ENCODE data around the gene MYL5. TPM values are rescaled to one million over a fixed set of nuclear protein-coding genes. Genes with fewer than 3 reads are reported as not detected.
A peak's percentile ranks its signal among the peaks of the same experiment; 100 is the strongest.

MYL5 gene
- total and polyA plus RNA-seq, 2 of the 4 experiments (the other 2 are of a cell fraction): 9.1 to 16.0 TPM

- dilution Hi-C loops (cut with HindIII; ENCODE audit: low sequenced_read_pairs, unreplicated experiment) (no loop called here), intact Hi-C loops (cut with micrococcal nuclease) (loop anchor here (10.0 kb wide), 1 partner anchor 344 kb away; the partner anchor contains the start of gene ZNF141), in situ Hi-C loops (cut with MboI; ENCODE audit: low sequenced_read_pairs) (no loop called here)
- no peaks in the 10 kb centered on the region for H3K36me3 ChIP-seq (ENCODE audit: control insufficient read depth, insufficient read depth, low read length)
- no peak overlapping the region for H2BK20ac ChIP-seq (ENCODE audit: low read depth, low read length)
- H3K14ac ChIP-seq (replicated peaks; ENCODE audit: low read depth, low read length): no peak overlapping the region
- TF ChIP-seq NFE2L2 (IDR thresholded peaks at IDR 0.05; ENCODE audit: low read depth, low read length): no peak
- TF ChIP-seq USF2 (IDR thresholded peaks at IDR 0.05; ENCODE audit: low read depth, low read length): no peak
- TF ChIP-seq CHD1 (IDR thresholded peaks at IDR 0.05; ENCODE audit: low read depth, low read length): no peak
- TF ChIP-seq MXI1 (IDR thresholded peaks at IDR 0.05; ENCODE audit: borderline replicate concordance, low read depth, low read length): no peak
- TF ChIP-seq FOS (IDR thresholded peaks at IDR 0.05; ENCODE audit: low read depth, low read length): no peak
- TF ChIP-seq POLR2A (IDR thresholded peaks at IDR 0.05; ENCODE audit: low read depth, low read length): no peak; the same call in 1 of the 2 replicates
- TF ChIP-seq SMC3 (IDR thresholded peaks at IDR 0.05; ENCODE audit: low read depth, low read length): no peak
- no peak for TF ChIP-seq CTCF (conservative IDR thresholded peaks at IDR 0.05; ENCODE audit: low read depth, low read length)
- no peak for TF ChIP-seq MAFK (IDR thresholded peaks at IDR 0.05; ENCODE audit: low read depth, low read length)
- TF ChIP-seq ELK1 (IDR thresholded peaks at IDR 0.05; ENCODE audit: borderline replicate concordance, low read depth, low read length): no peak
- no peak for TF ChIP-seq RAD21 (IDR thresholded peaks at IDR 0.05; ENCODE audit: low read length)
- TF ChIP-seq RCOR1 (IDR thresholded peaks at IDR 0.05; ENCODE audit: insufficient replicate concordance, low read length): no peak
- no peak overlapping the region for H4K5ac ChIP-seq (ENCODE audit: low read depth, low read length)
- peak overlapping the region; percentile 42 for H2AK9ac ChIP-seq (replicated peaks; ENCODE audit: low read depth, low read length, poor library complexity)
- no TSS peak for BruUV-seq (replicated peaks)
- H3K9ac ChIP-seq (ENCODE audit: low read depth, low read length): no peak overlapping the region
- no peak overlapping the region for H3K27ac ChIP-seq (ENCODE audit: insufficient read depth, low read length)
- no peak overlapping the region for H3K4ac ChIP-seq (ENCODE audit: low read depth, low read length)
- ATAC-seq (ENCODE audit: low read depth) (no peak), DNase-seq (no peak)
- H3K4me2 ChIP-seq (ENCODE audit: low read depth, low read length): no peak overlapping the region
- no peak overlapping the region for H3K23ac ChIP-seq (ENCODE audit: low read depth, low read length)
- WGBS, 2 experiments (ENCODE audit: extremely low coverage in 2 of 2, insufficient read length in 1 of 2): 89% methylated on average over 4 of the region's 14 CpGs; no CpG with 5 or more reads in 1 of the 2 experiments
- no peak overlapping the region for H2AFZ ChIP-seq (replicated peaks; ENCODE audit: low read length, poor library complexity)
- no peak overlapping the region for H4K91ac ChIP-seq (ENCODE audit: insufficient read depth, low read depth, low read length)
- H3K9me3 ChIP-seq (ENCODE audit: control insufficient read depth, insufficient read depth, low read length): no peaks in the 10 kb centered on the region
- peaks cover 4% of the 10 kb centered on the region; the same call in 1 of the 2 replicates for H3K9me1 ChIP-seq (ENCODE audit: insufficient read depth, low read length)
- H2AK5ac ChIP-seq (ENCODE audit: low read depth, low read length): no peak overlapping the region
- ChIA-PET POLR2A (ENCODE audit: unreplicated experiment) (no interaction called here), CTCF (no interaction called here)
- H3K4me1 ChIP-seq (ENCODE audit: control insufficient read depth, insufficient read depth, low read length): peaks cover 8% of the 10 kb centered on the region
- no peak overlapping the region for H3K18ac ChIP-seq (ENCODE audit: low read depth, low read length)
- no peaks in the 10 kb centered on the region for H3K27me3 ChIP-seq (ENCODE audit: control insufficient read depth, insufficient read depth, low read length)
- no peak overlapping the region for H3K56ac ChIP-seq (ENCODE audit: extremely low read depth, insufficient read depth, low read length)
- H2BK5ac ChIP-seq (ENCODE audit: low read depth, low read length, poor library complexity, severe bottlenecking): no peak overlapping the region
- peaks cover 11 to 17% of the 10 kb centered on the region in 2 experiments; a peak in 3 of 4 replicates for H3K79me1 ChIP-seq (ENCODE audit: low read depth in 1 of 2, low read length in 2 of 2)
- no peak overlapping the region for H2BK120ac ChIP-seq (ENCODE audit: low read depth, low read length)
- no peak overlapping the region for H2BK15ac ChIP-seq (ENCODE audit: low read depth, low read length)
- H3K4me3 ChIP-seq (ENCODE audit: insufficient read depth, low read depth, low read length): no peak overlapping the region
- H4K20me1 ChIP-seq (ENCODE audit: insufficient read depth, low read length): no peaks in the 10 kb centered on the region
- H4K8ac ChIP-seq (ENCODE audit: low read depth in 2 of 2, low read length in 2 of 2): no peak overlapping the region
Measured at GRCh38 chr4:678331-679103, 4.2 kb downstream of the MYL5 start.

Data from IMR-90 (cell line).